Measurements from ENCODE around the gene PPIA. TPM values are rescaled to one million over a fixed set of nuclear protein-coding genes. Genes with fewer than 3 reads are reported as not detected.

PPIA gene
- polyA plus RNA-seq, 1 of the 3 experiments (the other 2 are of a cell fraction), result 6,267 TPM

DNA sequence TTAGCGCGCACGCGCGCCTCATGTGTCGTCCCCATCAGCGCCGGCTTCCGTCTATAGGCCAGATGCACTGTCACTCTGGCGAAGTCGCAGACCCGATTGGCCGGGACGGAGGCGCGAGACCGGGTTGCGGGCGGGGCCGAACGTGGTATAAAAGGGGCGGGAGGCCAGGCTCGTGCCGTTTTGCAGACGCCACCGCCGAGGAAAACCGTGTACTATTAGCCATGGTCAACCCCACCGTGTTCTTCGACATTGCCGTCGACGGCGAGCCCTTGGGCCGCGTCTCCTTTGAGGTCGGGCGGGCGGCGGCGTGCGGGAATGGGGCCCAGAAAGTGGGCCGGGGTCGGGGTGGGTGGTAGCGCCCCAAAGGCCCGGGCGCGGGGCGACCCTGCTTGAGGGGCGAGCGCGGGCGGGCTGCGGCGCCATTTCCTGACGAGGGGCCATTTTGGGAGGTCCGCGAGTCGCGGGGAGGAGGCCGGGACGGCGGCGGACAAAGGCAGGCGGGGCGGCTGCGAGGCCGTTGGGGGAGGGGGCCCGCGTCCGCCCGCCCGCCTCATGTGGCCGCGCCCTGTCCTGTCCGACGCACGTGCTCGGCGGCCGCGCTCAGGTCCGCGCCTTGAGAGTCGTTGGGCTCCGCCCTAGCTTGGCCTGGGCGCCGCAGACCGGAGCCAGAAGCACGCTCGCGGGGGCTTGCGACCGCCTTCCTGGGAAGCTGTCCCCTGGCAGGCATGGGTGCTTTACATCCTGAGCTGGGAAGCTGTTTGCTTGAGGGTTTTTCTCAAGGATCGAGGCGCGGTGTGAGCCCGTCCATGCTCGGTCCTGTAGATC is at the start of gene PPIA (continued):
- TF ChIP-seq EZH2phosphoT487 (IDR thresholded peaks at IDR 0.05; ENCODE audit: borderline replicate concordance, low read depth) (no peak), YY1 (IDR thresholded peaks at IDR 0.05; ENCODE audit: low read depth) (peak; percentile 86), USF1 (IDR thresholded peaks at IDR 0.05; ENCODE audit: borderline replicate concordance, low read depth) (peak; percentile 40; the same call in 1 of the 2 replicates)

DNA sequence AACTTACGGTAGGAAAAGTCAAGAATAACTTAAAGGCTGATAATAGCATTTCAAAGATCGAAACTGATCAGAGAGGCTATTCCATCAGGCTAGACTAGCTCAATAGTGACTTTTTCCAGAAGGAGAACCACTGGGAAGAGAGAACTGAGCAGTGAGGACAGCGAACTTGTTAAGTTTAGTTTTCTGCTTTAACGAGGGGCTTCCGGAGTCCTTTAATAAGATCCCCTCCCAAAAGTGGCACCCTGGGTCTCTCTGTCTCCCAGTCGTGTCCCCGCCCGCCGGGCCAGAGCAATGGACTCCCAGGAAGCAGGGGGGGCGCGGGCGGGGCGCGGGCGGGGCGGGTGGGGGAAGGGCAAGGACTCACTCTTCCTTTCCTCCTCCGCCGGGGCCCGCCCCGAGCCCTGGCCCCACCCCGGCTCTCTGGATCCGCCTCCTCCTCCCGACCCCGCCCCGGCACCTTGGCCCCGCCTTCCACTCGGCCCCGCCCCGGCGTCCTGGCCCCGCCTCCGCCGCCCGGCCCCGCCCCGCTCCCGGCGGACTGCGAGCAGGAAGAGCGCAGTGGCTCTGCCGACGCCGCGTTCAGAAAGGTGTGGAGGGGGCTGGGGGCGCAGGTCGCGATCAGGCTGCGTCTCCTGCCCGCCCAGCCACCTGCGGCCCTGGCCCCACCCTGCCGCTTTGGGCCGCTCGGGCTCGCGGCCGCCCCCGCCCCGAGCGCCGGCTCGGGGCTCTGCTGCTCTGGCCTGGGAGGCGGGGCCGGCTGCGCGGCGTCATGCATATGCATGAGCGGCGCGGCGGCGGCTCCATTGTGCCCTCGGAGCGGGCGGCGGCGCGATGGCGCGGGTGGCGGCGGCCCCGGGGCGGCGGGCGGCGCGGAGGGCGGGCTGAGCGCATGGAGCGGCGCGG is 48.2 kb upstream of the PPIA start, which contains the start of gene ZMIZ2:
Gene ZMIZ2 (plus strand): TSS at position 803 of the 903 bp plus-strand sequence. CDS start 7,403 bp downstream, outside the sequence.
- H3K4me1 ChIP-seq (ENCODE audit: control insufficient read depth in 1 of 2, insufficient read depth in 2 of 2, low read depth in 1 of 2, low read length in 1 of 2), result peaks cover 5 to 24% of the 10 kb centered on the region in 2 experiments; a peak in 3 of 4 replicates
- no peaks in the 10 kb centered on the region for H3K27me3 ChIP-seq (ENCODE audit: insufficient read depth)
- H4K20me1 ChIP-seq (ENCODE audit: insufficient read depth), result peaks cover 28% of the 10 kb centered on the region
- ChIA-PET CTCF (interaction anchor here (0.6 to 1.4 kb wide), 5 partner anchors 22 to 388 kb away, joined by 3 to 4 read pairs (median 3); no protein-coding TSS in a partner anchor), POLR2A (no interaction called here)
- H2AFZ ChIP-seq (ENCODE audit: low read depth), result peak within 1 kb of the TSS; percentile 97
- H3K9ac ChIP-seq, result peak within 1 kb of the TSS; percentile 86
- peaks cover 3 to 13% of the 10 kb centered on the region in 2 experiments for H3K36me3 ChIP-seq (replicated peaks in 1 of 2; ENCODE audit: control insufficient read depth in 1 of 2, insufficient read depth in 2 of 2, low read length in 1 of 2)
- 4% methylated on average over 36 of the region's 92 CpGs for WGBS (ENCODE audit: low lambda C conversion rate)
- peak within 1 kb of the TSS; percentile 79 to 87 for H3K4me3 ChIP-seq (ENCODE audit: low read depth in 2 of 2, low read length in 1 of 2)
- no peaks in the 10 kb centered on the region for H3F3A ChIP-seq (replicated peaks; ENCODE audit: insufficient read depth)
- no peaks in the 10 kb centered on the region for H3K9me2 ChIP-seq
- peaks cover 45% of the 10 kb centered on the region for H3K79me2 ChIP-seq (ENCODE audit: insufficient read depth)
- H3K27ac ChIP-seq (ENCODE audit: low read depth in 2 of 2, low read length in 1 of 2), result peak within 1 kb of the TSS; percentile 76 to 90
- peak within 1 kb of the TSS; percentile 93 for H3K4me2 ChIP-seq
- DNase-seq, result peak; percentile 100
- H3K9me3 ChIP-seq, result no peaks in the 10 kb centered on the region
- TF ChIP-seq EP300 (IDR thresholded peaks at IDR 0.05; ENCODE audit: borderline replicate concordance in 1 of 2, low read depth in 1 of 2, low read length in 1 of 2) (0 out of 4 replicates have a peak, but pooled peaks of 1 of the 2 experiments have one; percentile 14), USF1 (IDR thresholded peaks at IDR 0.05; ENCODE audit: borderline replicate concordance, low read depth) (no peak), SIN3A (IDR thresholded peaks at IDR 0.05; ENCODE audit: borderline replicate concordance, low read depth, low read length) (peak; percentile 23; the same call in 1 of the 2 replicates), JUND (IDR thresholded peaks at IDR 0.05) (no peak), ELF1 (IDR thresholded peaks at IDR 0.05) (peak; percentile 30; the same call in 1 of the 2 replicates), NRF1 (IDR thresholded peaks at IDR 0.05; ENCODE audit: low read depth, low read length) (no peak; the same call in 1 of the 2 replicates), CHD2 (IDR thresholded peaks at IDR 0.05; ENCODE audit: low read length, partially characterized antibody) (peak; percentile 9), TEAD4 (IDR thresholded peaks at IDR 0.05; ENCODE audit: borderline replicate concordance, insufficient read depth) (no peak), TAF1 (IDR thresholded peaks at IDR 0.05; ENCODE audit: borderline replicate concordance, low read depth, low read length) (peak; percentile 42; the same call in 1 of the 2 replicates), POLR2AphosphoS5 (IDR thresholded peaks at IDR 0.05; ENCODE audit: low read depth, low read length) (peak; percentile 73), MEF2A (IDR thresholded peaks at IDR 0.05; ENCODE audit: borderline replicate concordance, low read depth) (no peak)
